NB4 (cell line): Measurements from ENCODE around the gene ERAP2.

ENCODE experiments used
- DNase-seq: peaks from one replicate; pipeline ENCODE4 v3.0.0; 2010; ENCODE audit warnings: low read depth
- H3K4me3 ChIP-seq: one replicate; pipeline ENCODE4 v1.5.1; 2011; ENCODE audit warnings: mild to moderate bottlenecking, low read depth, low read length, moderate library complexity
- CTCF ChIP-seq: IDR thresholded peaks from one replicate; pipeline ENCODE4 v1.5.1; 2012; ENCODE audit warnings: low read depth, low read length
- MAX ChIP-seq: IDR thresholded peaks from 2 replicates; pipeline ENCODE4 v1.6.1; 2011; ENCODE audit warnings: low read depth, low read length
- MYC ChIP-seq: IDR thresholded peaks from 2 replicates; pipeline ENCODE4 v1.6.1; 2011; ENCODE audit warnings: low read depth, low read length
- POLR2A ChIP-seq: IDR thresholded peaks from 2 replicates; pipeline ENCODE4 v1.6.1; 2011; ENCODE audit warnings: mild to moderate bottlenecking; ENCODE audit not compliant: insufficient read length; ENCODE audit errors: extremely low read depth

ERAP2 gene

GRCh38 chr5:96933764-96934707 lies 57.7 kb downstream of the ERAP2 start:
- peak overlapping the region; percentile 82 for H3K4me3 ChIP-seq
- no peak for TF ChIP-seq CTCF
- no peak for TF ChIP-seq POLR2A
- no peak for TF ChIP-seq MYC
- no peak for TF ChIP-seq MAX
- DNase-seq, result peak; percentile 12

DNA sequence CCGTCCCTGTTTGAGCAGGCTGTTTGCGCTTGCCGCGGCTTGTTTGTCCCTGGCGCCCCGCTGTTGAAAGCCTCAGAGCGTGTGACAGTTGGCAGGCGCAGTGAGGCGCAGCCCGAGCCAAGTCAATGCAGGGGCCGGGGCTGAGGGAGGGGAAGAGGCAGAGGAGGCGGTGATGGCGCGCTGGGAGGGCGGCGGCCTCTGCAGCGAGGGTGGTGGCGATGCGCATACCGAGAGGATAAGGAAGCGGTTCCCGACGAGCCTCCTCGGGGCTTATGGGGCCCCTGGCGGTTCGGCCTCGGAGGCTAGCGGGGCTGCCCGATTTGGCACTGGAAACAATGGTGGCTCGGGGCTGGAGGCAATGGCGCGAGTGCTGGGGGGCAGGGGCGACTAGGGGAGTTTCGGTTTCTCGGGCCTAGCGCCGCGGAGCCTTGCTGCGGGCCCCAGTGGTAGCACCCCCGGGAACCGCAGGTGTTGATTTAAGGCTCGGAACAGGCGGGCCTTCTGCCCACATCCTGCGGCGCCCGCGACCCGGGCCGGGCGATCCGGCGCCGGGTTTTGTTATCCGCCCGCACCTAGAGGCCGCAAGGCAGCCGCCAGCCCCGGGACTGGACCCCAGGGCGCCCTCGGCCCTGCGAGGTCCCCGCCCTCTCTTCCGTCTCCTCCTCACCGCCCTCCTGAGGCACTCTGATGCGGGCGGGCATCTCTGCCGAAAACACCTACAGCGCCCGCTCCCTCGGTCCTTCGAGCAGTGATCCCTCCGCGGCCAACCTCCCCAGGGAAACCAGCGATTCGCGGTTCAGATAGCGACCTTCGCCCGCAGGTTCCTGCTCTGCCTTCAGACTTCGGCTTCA lies 58.6 kb downstream of the ERAP2 start:
- TF ChIP-seq MAX, result peak; percentile 28
- TF ChIP-seq CTCF, result no peak
- TF ChIP-seq MYC, result peak; percentile 78
- peak; percentile 52 for TF ChIP-seq POLR2A
- DNase-seq, result peak; percentile 98
- peak overlapping the region; percentile 83 for H3K4me3 ChIP-seq

GRCh38 chr5:96935559-96936430 lies 59.5 kb downstream of the ERAP2 start, which contains the start of gene LNPEP:
Gene LNPEP, plus strand, starts transcription at chr5:96936080. Its CDS starts 76 bp downstream, at chr5:96936156.
- TF ChIP-seq CTCF (no peak), MAX (peak; percentile 83), POLR2A (peak; percentile 72), MYC (peak; percentile 89)
- peak; percentile 99 for DNase-seq
- peak within 1 kb of the TSS; percentile 86 for H3K4me3 ChIP-seq

DNA sequence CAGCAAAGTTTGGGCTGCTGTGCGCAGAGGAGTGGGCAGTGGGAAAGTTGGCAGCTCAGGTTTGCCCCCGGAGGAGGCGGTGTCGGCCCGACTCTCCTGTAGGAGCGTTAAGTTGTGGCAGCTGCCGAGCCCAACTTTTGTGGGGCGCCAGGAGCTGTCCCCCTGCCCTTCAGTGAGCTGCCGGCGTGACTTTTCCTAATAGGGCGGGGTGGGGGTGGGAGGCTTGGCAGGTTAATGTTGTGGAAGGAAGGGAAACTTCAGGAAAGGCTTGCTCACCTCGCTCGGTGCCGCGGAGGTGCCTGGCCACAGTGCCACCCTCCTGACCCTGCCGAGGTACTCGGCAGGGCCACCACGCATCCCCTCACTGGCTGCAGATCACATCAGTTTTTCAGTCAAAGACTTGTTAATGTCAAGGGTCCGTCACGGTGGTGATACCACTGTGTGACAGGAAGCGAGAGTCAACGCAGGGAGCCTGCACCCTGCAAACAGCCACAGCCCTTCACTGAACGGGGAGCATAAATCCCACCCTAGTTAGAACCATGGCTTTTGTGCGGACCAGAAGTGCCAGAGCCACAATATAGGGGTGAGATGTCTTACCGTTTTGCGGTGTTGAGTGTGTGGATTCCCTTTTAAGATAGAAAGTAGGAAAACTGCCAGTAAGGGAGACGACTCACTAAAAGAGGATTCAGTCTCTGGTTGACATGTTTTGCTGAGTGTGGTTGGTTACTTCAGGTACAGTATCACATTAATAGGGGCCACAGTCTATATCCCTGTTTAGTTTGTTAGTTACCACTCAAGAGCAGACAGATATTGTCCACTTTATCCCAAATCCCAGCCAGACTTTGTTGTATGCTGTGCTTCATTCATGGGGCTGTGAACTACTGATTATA lies 60.4 kb downstream of the ERAP2 start:
- peak; percentile 74 for DNase-seq
- peak overlapping the region; percentile 86 for H3K4me3 ChIP-seq
- TF ChIP-seq POLR2A, result no peak
- no peak for TF ChIP-seq MYC
- no peak for TF ChIP-seq CTCF

DNA sequence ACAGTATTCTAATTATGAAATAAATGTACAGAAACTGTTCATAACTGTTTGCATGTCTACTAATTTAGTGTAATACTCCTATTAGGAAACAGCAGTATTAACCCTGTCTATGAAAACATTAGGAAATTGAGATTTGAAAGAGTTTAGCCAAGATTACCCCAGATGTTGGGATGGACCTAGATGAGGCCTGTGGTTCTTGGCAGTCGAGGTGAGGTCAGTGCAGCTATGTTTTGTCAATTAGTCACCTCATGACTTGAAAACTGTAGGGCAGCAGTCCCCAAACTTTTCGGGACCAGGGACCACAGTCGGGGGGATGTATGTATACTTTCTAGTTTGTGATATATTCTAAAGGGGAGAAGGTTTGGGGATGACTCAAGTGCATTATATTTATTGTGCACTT lies 64.3 kb downstream of the ERAP2 start:
- DNase-seq, result no peak
- TF ChIP-seq MYC (no peak), CTCF (no peak), MAX (no peak), POLR2A (no peak)
- no peak overlapping the region for H3K4me3 ChIP-seq
